Heart left ventricle (tissue), 13 donors: ENCODE measurements around the gene EDN3.

Experiments used
- CTCF ChIP-seq, 12 donors: fragments of 200-600 bp; sonication (generic) in 4 of 12; IDR thresholded peaks; one replicate each; pipeline versions ENCODE4 v1.5.0 to v1.8.0; 2018 to 2022; ENCODE audit warnings: antibody characterized with exemption in 12 of 12, mild to moderate bottlenecking in 5 of 12
- POLR2A ChIP-seq, 2 donors: fragments of 450-650 bp; IDR thresholded peaks; one replicate each; pipeline ENCODE4 v1.6.1; 2017; ENCODE audit warnings: antibody characterized with exemption in 2 of 2, mild to moderate bottlenecking in 2 of 2, moderate library complexity in 2 of 2
- donor health status: ischemic (EF 13 %, LVEDD 7.1; RV severe dilation, severe dysfunction).
- donor health status: DM: no; HTN: yes; CAD: no.
- donor health status: DM: no; HTN: no; CAD: no.
- donor health status: ischemic (EF 25% LVEDD 6.9; RV normal size, moderate dysfunction).
- donor health status: ischemic (EF 25% LVEDD 5.7; RV mildly dilated, moderate dysfunction).
- donor health status: ischemic (EF 35%, LVEDD 5.7; RV mildly dilated, moderate dysfunction).
- donor health status: nonischemic (EF 11% LVEDD 7.7; RV severe dilation, severe dysfunction).
- donor health status: DM: yes; HTN: yes; CAD: no.
- donor health status: PGD.
- donor health status: ischemic (EF 29% LVEDD 5.4; RV normal size, mild dysfunction).
- donor health status: nonischemic (EF 23%, LVEDD 6.1; RV moderate dilation, normal function).

- TF ChIP-seq CTCF (IDR thresholded peaks at IDR 0.05) (no peak), POLR2A (IDR thresholded peaks at IDR 0.05) (no peak)
Measured at GRCh38 chr20:59295531-59295930, 4.9 kb upstream of the EDN3 start.
